ENCODE results near the gene TIGD3.
A peak's percentile ranks its signal among the peaks of the same experiment; 100 is the strongest.

TIGD3 gene

DNA sequence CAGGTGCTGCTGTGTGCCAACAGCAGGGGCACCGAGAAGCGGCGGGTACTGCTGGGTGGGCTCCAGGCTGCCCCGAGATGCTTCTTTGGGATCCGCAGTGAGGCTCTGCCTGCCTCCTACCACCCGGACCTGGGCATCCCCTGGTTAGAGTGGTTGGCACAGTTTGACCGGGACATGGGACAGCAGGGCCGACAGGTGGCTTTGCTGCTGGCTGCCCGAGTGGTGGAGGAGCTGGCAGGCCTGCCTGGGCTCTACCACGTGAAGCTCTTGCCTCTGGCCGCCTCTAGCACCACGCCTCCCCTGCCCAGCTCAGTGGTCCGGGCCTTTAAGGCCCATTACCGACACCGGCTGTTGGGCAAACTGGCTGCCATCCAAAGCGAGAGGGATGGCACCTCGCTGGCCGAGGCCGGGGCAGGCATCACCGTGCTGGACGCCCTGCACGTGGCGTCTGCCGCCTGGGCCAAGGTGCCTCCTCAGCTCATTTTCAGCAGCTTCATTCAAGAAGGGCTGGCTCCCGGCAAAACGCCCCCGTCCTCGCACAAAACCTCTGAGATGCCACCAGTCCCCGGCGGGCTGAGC lies 1.9 kb downstream of the TIGD3 start:
- no peak for TF ChIP-seq ZFX (IDR thresholded peaks at IDR 0.05; ENCODE audit: borderline replicate concordance)
- TF ChIP-seq, protein P1, sequence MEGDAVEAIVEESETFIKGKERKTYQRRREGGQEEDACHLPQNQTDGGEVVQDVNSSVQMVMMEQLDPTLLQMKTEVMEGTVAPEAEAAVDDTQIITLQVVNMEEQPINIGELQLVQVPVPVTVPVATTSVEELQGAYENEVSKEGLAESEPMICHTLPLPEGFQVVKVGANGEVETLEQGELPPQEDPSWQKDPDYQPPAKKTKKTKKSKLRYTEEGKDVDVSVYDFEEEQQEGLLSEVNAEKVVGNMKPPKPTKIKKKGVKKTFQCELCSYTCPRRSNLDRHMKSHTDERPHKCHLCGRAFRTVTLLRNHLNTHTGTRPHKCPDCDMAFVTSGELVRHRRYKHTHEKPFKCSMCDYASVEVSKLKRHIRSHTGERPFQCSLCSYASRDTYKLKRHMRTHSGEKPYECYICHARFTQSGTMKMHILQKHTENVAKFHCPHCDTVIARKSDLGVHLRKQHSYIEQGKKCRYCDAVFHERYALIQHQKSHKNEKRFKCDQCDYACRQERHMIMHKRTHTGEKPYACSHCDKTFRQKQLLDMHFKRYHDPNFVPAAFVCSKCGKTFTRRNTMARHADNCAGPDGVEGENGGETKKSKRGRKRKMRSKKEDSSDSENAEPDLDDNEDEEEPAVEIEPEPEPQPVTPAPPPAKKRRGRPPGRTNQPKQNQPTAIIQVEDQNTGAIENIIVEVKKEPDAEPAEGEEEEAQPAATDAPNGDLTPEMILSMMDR (IDR thresholded peaks at IDR 0.05) = no peak
- no peak overlapping the region for H3K27ac ChIP-seq

DNA sequence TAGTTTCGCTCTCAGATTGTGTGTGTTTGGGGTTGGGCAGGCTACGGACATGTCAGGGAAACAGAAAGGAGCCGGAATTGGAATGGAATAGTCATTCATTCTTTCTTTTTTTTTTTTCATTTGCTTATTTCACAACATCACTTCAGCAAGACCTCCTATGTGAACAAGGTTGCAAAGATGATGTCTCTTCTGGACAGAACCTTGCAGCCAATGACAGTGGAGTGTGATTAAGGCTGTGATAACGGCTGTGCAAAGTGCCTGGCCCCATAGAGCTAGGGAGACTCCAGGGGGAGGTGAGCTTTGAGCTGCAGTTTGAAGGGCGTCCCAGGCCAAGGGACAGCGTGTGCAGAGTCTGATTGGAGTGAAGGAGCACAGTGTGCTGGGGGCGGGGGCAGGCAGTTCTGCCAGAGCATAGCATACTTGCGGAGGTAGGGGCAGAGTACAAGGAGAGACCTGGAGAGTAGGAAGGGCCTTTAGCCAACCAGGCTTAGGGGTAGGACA lies 3.4 kb downstream of the TIGD3 start:
- H3K27ac ChIP-seq = no peak overlapping the region

DNA sequence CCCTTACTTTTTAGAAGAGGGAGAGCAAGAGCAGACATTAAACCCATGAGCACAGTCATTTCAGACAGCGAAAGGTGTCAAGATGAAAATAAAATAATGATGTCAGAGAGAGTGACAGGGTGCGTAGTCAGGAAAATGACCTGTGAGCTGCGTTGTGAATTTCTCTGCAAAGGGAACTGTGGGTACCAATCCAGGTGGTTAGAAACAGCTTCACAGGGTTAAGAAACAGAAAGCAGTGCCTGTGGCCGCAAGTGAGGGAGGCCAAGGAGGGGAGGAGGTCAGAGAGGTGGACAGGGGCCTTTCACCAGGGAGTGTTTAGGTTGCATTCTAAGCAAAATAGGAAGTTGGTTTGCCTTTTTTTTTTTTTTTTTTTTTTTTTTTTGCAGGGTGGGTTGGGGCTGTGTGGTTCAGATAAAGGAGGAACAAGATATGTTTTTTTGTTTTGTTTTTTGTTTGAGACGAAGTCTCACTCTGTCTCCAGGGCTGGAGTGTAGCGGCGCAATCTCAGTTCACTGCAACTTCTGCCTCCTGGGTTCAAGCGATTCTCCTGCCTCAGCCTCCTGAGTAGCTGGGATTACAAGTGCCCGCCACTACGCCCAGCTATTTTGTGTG lies 7.9 kb downstream of the TIGD3 start:
- TF ChIP-seq, protein P1 (IDR thresholded peaks at IDR 0.05) = no peak
- no peak overlapping the region for H3K27ac ChIP-seq

More for the DNA sequence above, 3.4 kb downstream of the TIGD3 start:
- no peak for TF ChIP-seq ZFX (IDR thresholded peaks at IDR 0.05; ENCODE audit: borderline replicate concordance)
- TF ChIP-seq, protein P1 (IDR thresholded peaks at IDR 0.05) = no peak

DNA sequence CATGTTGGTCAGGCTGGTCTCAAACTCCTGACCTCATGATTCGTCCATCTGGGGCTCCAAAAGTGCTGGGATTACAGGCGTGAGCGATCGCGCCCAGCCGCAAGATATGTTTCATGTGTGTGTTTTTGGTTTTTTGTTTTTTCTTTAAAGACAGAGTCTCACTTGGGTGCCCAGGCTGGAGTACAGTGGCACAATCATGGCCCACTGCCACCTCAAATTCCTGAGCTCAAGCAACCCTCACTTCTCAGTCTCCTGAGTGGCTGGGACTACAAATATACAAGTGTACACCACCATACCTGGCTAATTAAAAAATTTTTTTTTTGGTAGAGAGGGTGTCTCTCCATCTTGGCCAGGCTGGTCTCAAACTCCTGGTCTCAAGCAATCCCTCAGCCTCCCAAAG lies 8.4 kb downstream of the TIGD3 start:
- H3K27ac ChIP-seq = no peak overlapping the region
- TF ChIP-seq, protein P1 (IDR thresholded peaks at IDR 0.05) = no peak
- TF ChIP-seq ZFX (IDR thresholded peaks at IDR 0.05; ENCODE audit: borderline replicate concordance) = no peak

DNA sequence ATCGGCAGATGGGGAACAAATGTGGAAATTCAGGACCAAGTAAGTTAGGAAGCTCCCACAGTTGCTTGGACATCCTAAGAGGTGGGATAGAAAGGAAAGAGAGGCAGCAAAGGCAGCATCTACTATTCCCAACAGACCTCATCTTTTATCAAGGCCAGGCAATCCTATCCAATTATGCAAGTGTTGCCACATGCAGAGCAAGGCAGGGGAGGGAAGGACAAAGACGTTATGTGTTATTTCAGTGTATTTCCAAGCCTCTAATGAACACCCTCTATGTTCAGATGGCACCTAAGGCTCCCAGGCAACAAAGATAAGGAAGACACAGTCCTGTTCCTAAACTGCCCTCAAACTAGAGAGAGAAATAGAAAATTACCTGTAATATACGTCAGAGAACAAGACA lies 9.2 kb downstream of the TIGD3 start:
- TF ChIP-seq, protein P1 (IDR thresholded peaks at IDR 0.05) = no peak
- TF ChIP-seq ZFX (IDR thresholded peaks at IDR 0.05; ENCODE audit: borderline replicate concordance) = no peak
- H3K27ac ChIP-seq = no peak overlapping the region

DNA sequence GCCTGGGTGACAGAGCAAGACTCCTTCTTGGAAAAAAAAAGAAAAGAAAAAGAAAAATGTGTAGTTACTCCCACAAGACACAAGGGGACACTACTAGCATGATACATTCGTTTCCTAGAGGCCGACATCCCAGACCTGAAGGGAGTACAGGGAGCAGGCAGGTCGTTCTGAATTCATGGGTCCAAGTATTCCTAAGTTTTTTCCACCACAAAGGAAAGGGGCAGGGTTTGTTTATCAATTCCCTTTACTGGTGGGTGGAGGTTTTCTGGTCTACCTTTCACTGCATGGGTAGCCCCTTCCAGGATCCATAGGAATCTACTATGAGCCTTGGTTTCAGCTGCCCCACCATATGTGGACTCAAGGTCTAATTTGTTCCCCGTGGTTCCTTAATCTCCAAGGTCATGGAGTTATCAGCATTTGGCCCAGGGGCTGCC lies 11.8 kb downstream of the TIGD3 start:
- H3K27ac ChIP-seq = no peak overlapping the region
- TF ChIP-seq, protein P1 (IDR thresholded peaks at IDR 0.05) = peak; percentile 84
- TF ChIP-seq ZFX (IDR thresholded peaks at IDR 0.05; ENCODE audit: borderline replicate concordance) = no peak

DNA sequence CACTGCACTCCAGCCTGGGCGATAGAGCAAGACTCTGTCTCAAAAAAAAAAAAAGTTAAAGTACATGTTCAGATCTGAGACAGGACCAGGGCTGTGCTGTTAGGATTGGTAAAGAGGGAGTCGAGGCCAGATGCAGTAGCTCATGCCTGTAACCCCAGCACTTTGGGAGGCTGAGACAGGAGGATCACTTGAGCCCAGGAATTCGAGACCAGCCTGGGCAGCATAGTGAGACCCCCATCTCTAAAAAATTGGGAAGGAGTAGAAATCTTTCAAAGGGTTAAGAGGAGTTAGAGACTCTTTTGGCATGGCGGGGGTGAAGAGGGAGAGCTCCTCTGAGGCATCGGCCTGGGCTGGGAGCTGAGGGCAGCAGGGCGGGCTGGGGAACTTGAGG lies 16.1 kb downstream of the TIGD3 start:
- H3K27ac ChIP-seq = peak overlapping the region; percentile 32; the same call in 1 of the 2 replicates
- TF ChIP-seq, protein P1 (IDR thresholded peaks at IDR 0.05) = no peak
- TF ChIP-seq ZFX (IDR thresholded peaks at IDR 0.05; ENCODE audit: borderline replicate concordance) = no peak

Measured in 22Rv1 (cell line).